HCT116 (cell line): ENCODE data around the gene PDE7B.

ENCODE experiments used
- CTCF ChIP-seq, 3 experiments: fragments of 200-600 bp in 1 of 3; sonication (generic) in 1 of 3; IDR thresholded peaks in 2 of 3; conservative IDR thresholded peaks in 1 of 3; 2 replicates each; pipeline ENCODE4 v1.5.1; 2012 to 2017; ENCODE audit warnings: low read depth in 2 of 3, low read length in 2 of 3, antibody characterized with exemption in 1 of 3, borderline replicate concordance in 1 of 3, control low read depth in 1 of 3, mild to moderate bottlenecking in 1 of 3, mixed read lengths in 1 of 3, mixed run types in 1 of 3, moderate library complexity in 1 of 3; ENCODE audit not compliant: insufficient read depth in 1 of 3
- ELF1 ChIP-seq: IDR thresholded peaks from 2 replicates; pipeline ENCODE4 v1.6.1; 2012; ENCODE audit warnings: low read depth, borderline replicate concordance
- EZH2 ChIP-seq: fragments of 200-600 bp; sonication (generic); IDR thresholded peaks from 2 replicates; pipeline ENCODE4 v1.6.1; 2017; ENCODE audit warnings: antibody characterized with exemption, mixed run types
- EZH2phosphoT487 ChIP-seq: fragments of 200-600 bp; IDR thresholded peaks from 2 replicates; pipeline ENCODE4 v1.6.1; 2018; ENCODE audit warnings: antibody characterized with exemption, borderline replicate concordance
- FOSL1 ChIP-seq: IDR thresholded peaks from 2 replicates; pipeline ENCODE4 v1.6.1; 2012; ENCODE audit warnings: low read depth
- POLR2A ChIP-seq: IDR thresholded peaks from 2 replicates; pipeline ENCODE4 v1.7.0; 2011; ENCODE audit warnings: borderline replicate concordance; ENCODE audit not compliant: insufficient read depth, insufficient read length; ENCODE audit errors: extremely low read depth
- POLR2AphosphoS5 ChIP-seq: IDR thresholded peaks from 2 replicates; pipeline ENCODE4 v1.6.1; 2011; ENCODE audit warnings: mild to moderate bottlenecking, low read depth, low read length, moderate library complexity
- REST ChIP-seq: IDR thresholded peaks from 2 replicates; pipeline ENCODE4 v1.6.1; 2012; ENCODE audit warnings: low read depth
- SP1 ChIP-seq: IDR thresholded peaks from 2 replicates; pipeline ENCODE4 v1.6.1; 2012; ENCODE audit warnings: low read depth
- TCF7L2 ChIP-seq: IDR thresholded peaks from 2 replicates; pipeline ENCODE4 v1.7.0; 2011; ENCODE audit warnings: borderline replicate concordance, inconsistent platforms; ENCODE audit not compliant: insufficient read depth, insufficient read length; ENCODE audit errors: extremely low read depth
- YY1 ChIP-seq: IDR thresholded peaks from 2 replicates; pipeline ENCODE4 v1.6.1; 2011; ENCODE audit warnings: low read length, low read depth, moderate library complexity, mild to moderate bottlenecking; ENCODE audit not compliant: insufficient replicate concordance; ENCODE audit errors: extremely low read depth
- TF ChIP-seq, protein P1 (sequence below): IDR thresholded peaks from 2 replicates; pipeline ENCODE4 v1.6.1; 2012

GRCh38 chr6:136015531-136015930, 164.0 kb downstream of the PDE7B start:
- TF ChIP-seq TCF7L2: no peak
- TF ChIP-seq EZH2phosphoT487: no peak
- no peak for TF ChIP-seq CTCF (IDR thresholded peaks at IDR 0.05 in 2 of 3, conservative IDR thresholded peaks at IDR 0.05 in 1 of 3; ENCODE audit: borderline replicate concordance in 1 of 3, insufficient read depth in 1 of 3, low read depth in 2 of 3, low read length in 2 of 3)
- TF ChIP-seq POLR2A: no peak
- no peak for TF ChIP-seq EZH2
- no peak for TF ChIP-seq YY1
- TF ChIP-seq, protein P1, sequence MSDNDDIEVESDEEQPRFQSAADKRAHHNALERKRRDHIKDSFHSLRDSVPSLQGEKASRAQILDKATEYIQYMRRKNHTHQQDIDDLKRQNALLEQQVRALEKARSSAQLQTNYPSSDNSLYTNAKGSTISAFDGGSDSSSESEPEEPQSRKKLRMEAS: no peak
- TF ChIP-seq FOSL1: no peak
- TF ChIP-seq POLR2AphosphoS5: no peak
- no peak for TF ChIP-seq REST
- no peak for TF ChIP-seq SP1
- TF ChIP-seq ELF1: no peak
